ENCODE data around the gene MRNIP. TPM values are rescaled to one million over a fixed set of nuclear protein-coding genes. Genes with fewer than 3 reads are reported as not detected.

The MRNIP gene
- total RNA-seq, 1 experiment from 2014 or later = 36.2 TPM

DNA sequence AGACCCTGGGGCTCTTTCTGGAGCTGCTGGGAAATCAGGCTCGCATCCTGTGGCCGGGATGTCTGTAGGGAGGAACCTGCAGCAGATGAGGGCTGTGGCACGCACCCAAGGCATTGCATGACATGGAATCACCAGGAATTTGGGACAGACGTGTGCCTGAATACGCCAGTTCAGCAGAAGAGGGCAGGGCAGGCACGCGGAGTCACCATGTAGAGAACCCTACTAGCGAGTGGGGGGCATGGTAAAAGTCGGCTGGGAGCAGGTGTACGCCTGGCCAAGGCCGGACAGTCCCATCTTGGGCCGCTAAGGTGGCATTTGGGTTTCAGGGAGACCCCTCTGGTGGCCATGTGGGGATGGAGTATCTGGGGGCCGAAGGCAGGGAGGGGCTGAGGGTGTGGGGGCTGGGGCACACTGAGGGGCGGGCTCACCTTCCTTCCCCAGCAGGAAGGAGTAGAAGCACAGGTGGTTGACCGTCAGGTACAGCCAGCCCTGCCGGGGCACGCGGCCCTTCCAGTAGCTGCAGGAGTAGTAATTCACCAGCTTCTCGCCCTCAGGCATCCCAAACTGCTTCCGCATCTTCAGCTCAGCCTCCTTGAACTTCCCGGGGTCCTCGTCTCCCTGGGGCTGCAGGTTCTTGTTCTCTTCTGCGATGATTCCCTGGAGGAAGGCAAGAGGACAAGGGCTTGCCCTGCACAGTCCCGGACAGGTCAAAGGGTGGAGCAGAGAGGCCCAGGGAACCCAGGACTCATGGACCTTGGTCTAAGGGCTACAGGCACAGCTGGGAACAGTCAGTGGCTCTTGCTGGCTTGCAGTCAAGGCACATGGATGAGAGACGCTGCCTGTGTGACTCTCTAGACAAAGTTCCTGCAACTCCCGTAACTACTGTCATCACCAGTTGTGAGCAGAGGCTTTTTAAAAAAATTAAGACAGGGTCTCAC is 35.6 kb upstream of the MRNIP start:
- Histone ChIP-seq H3K36me3 (ENCODE audit: control insufficient read depth in 1 of 2, insufficient read depth in 2 of 2, low read length in 2 of 2) (peaks cover 47 to 52% of the 10 kb centered on the region in 2 experiments), H3K4me2 (ENCODE audit: low read length) (no peak overlapping the region), H3K27ac (ENCODE audit: low read depth, low read length) (no peak overlapping the region), H3K9ac (ENCODE audit: low read length) (no peak overlapping the region), H3K9me3 (ENCODE audit: control insufficient read depth in 1 of 2, insufficient read depth in 1 of 2, low read depth in 1 of 2, low read length in 2 of 2) (no peaks in the 10 kb centered on the region), H3K27me3 (ENCODE audit: insufficient read depth, low read length) (no peaks in the 10 kb centered on the region), H4K20me1 (ENCODE audit: insufficient read depth) (no peaks in the 10 kb centered on the region), H3K4me1 (ENCODE audit: control insufficient read depth in 1 of 2, insufficient read depth in 2 of 2, low read length in 2 of 2) (no peaks in the 10 kb centered on the region), H3K9me2 (ENCODE audit: insufficient read depth) (no peaks in the 10 kb centered on the region), H2AFZ (ENCODE audit: low read depth, low read length, poor library complexity, severe bottlenecking) (no peak overlapping the region), H3K79me2 (ENCODE audit: insufficient read depth, low read length) (no peaks in the 10 kb centered on the region), H3K4me3 (replicated peaks in 1 of 2; ENCODE audit: low read depth in 1 of 2, low read length in 2 of 2) (no peak overlapping the region)
- RAD21 ChIA-PET (ENCODE audit: low non-redundant PET in 1 of 2, low total read pairs in 2 of 2, uncharacterized antibody in 2 of 2, unreplicated experiment in 2 of 2) = no interaction called here
- POLR2A ChIA-PET = no interaction called here
- intact Hi-C loops (cut with micrococcal nuclease) = no loop called here
- ATAC-seq (no peak), DNase-seq (ENCODE audit: low read depth, low spot score) (no peak)
- TF ChIP-seq ELF1 (IDR thresholded peaks at IDR 0.05; ENCODE audit: borderline replicate concordance, low read depth) = no peak
- TF ChIP-seq RAD21 (IDR thresholded peaks at IDR 0.05; ENCODE audit: low read depth) = no peak
- TF ChIP-seq, protein P1, sequence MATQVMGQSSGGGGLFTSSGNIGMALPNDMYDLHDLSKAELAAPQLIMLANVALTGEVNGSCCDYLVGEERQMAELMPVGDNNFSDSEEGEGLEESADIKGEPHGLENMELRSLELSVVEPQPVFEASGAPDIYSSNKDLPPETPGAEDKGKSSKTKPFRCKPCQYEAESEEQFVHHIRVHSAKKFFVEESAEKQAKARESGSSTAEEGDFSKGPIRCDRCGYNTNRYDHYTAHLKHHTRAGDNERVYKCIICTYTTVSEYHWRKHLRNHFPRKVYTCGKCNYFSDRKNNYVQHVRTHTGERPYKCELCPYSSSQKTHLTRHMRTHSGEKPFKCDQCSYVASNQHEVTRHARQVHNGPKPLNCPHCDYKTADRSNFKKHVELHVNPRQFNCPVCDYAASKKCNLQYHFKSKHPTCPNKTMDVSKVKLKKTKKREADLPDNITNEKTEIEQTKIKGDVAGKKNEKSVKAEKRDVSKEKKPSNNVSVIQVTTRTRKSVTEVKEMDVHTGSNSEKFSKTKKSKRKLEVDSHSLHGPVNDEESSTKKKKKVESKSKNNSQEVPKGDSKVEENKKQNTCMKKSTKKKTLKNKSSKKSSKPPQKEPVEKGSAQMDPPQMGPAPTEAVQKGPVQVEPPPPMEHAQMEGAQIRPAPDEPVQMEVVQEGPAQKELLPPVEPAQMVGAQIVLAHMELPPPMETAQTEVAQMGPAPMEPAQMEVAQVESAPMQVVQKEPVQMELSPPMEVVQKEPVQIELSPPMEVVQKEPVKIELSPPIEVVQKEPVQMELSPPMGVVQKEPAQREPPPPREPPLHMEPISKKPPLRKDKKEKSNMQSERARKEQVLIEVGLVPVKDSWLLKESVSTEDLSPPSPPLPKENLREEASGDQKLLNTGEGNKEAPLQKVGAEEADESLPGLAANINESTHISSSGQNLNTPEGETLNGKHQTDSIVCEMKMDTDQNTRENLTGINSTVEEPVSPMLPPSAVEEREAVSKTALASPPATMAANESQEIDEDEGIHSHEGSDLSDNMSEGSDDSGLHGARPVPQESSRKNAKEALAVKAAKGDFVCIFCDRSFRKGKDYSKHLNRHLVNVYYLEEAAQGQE (IDR thresholded peaks at IDR 0.05; ENCODE audit: low read depth) = no peak
- no peak for TF ChIP-seq EZH2 (IDR thresholded peaks at IDR 0.05)
- TF ChIP-seq YY1 (IDR thresholded peaks at IDR 0.05; ENCODE audit: extremely low read depth, insufficient replicate concordance, low read depth, low read length) = no peak
- TF ChIP-seq, protein P2, sequence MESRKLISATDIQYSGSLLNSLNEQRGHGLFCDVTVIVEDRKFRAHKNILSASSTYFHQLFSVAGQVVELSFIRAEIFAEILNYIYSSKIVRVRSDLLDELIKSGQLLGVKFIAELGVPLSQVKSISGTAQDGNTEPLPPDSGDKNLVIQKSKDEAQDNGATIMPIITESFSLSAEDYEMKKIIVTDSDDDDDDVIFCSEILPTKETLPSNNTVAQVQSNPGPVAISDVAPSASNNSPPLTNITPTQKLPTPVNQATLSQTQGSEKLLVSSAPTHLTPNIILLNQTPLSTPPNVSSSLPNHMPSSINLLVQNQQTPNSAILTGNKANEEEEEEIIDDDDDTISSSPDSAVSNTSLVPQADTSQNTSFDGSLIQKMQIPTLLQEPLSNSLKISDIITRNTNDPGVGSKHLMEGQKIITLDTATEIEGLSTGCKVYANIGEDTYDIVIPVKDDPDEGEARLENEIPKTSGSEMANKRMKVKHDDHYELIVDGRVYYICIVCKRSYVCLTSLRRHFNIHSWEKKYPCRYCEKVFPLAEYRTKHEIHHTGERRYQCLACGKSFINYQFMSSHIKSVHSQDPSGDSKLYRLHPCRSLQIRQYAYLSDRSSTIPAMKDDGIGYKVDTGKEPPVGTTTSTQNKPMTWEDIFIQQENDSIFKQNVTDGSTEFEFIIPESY (IDR thresholded peaks at IDR 0.05; ENCODE audit: extremely low read depth, insufficient replicate concordance, low read length) = no peak
- TF ChIP-seq FOSL1 (IDR thresholded peaks at IDR 0.05; ENCODE audit: low read depth) = no peak
- TF ChIP-seq, protein P3, sequence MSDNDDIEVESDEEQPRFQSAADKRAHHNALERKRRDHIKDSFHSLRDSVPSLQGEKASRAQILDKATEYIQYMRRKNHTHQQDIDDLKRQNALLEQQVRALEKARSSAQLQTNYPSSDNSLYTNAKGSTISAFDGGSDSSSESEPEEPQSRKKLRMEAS (IDR thresholded peaks at IDR 0.05) = no peak
- no peak for TF ChIP-seq SRF (IDR thresholded peaks at IDR 0.05; ENCODE audit: low read depth)
- no peak for TF ChIP-seq ZNF274 (IDR thresholded peaks at IDR 0.05; ENCODE audit: low read depth, low read length)
- TF ChIP-seq CBX3 (IDR thresholded peaks at IDR 0.05; ENCODE audit: low read depth) = no peak
- no peak for TF ChIP-seq POLR2AphosphoS5 (IDR thresholded peaks at IDR 0.05; ENCODE audit: low read depth, low read length)
- no peak for TF ChIP-seq EZH2phosphoT487 (IDR thresholded peaks at IDR 0.05; ENCODE audit: borderline replicate concordance)
- CTCF ChIA-PET = no interaction called here
- no TSS peak for BruUV-seq (replicated peaks)
